ENCODE measurements around the gene GLRB.

DNA sequence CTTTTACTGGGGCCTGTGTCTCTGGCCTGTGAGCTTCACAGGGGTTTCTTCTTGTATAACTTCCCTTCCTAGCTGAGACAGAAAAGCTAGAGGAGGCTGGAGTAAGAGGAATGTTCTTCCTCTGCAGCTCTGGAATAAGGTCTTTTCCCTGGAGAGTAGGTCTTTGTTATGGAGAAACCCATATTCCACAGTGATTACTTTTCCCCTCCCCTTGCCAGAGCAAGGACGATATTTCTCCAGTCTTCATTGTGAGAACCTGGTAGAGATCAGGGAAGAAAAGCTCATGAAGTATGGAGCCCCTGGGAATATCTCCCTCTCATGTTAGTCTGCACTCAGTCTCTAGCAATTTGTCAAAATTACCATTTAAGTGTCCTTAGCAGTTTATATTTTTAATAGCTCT is 18.7 kb upstream of the GLRB start:
- TF ChIP-seq CTCF (IDR thresholded peaks at IDR 0.05) = no peak
- TF ChIP-seq POLR2AphosphoS5 (IDR thresholded peaks at IDR 0.05) = no peak
- no peak for TF ChIP-seq EP300 (IDR thresholded peaks at IDR 0.05)
- TF ChIP-seq POLR2A (IDR thresholded peaks at IDR 0.05) = no peak

Measured in sigmoid colon (tissue), 4 donors.